Left forelimb (tissue), 1 donor: Measurements from ENCODE around the gene SECTM1.

Experiments
- DNase-seq: peaks from one replicate; pipeline ENCODE4 v3.0.0-alpha.2; 2018; ENCODE audit warnings: low spot score

The SECTM1 gene

GRCh38 chr17:82314727-82315605 is 18.6 kb downstream of the SECTM1 start:
- no peak for DNase-seq

DNA sequence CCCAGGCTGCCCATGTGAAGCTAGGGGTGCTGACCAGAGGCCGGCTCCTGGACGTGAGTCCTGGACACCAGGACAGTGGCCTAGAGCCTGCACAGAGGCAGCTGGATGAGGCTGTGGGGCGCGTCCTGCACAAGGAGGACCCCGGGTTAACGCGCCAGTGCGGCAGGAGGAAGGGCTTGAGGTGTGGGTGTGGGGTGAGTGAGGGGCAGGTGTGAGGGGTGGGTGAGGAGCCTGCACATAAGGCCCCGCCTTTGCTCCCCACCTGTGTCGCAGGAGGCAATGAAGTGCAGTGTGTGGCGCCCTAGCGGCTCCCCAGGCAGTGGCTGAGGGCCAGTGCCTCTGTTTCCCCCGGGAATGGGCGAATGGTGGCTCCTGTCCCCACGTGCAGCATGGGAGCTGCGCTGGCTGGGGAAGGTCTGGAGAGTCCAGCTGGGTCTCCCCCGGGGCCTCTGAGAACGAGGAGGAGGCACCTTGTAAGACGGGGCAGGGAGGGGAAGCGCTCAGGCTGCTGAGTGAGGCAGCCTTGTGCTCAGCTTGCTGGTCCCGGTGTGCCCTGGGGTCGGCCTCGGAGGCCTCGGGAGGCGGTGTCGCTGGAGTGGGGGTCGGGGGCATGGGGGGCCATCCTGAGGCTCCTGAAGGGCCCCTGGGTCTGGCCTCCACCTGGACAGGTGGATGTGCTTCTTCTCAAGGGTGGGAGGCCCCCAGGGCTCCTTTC is 19.4 kb downstream of the SECTM1 start:
- DNase-seq = no peak

- DNase-seq = no peak
These were observed 20.2 kb downstream of the SECTM1 start for GRCh38 chr17:82313195-82314011.

DNA sequence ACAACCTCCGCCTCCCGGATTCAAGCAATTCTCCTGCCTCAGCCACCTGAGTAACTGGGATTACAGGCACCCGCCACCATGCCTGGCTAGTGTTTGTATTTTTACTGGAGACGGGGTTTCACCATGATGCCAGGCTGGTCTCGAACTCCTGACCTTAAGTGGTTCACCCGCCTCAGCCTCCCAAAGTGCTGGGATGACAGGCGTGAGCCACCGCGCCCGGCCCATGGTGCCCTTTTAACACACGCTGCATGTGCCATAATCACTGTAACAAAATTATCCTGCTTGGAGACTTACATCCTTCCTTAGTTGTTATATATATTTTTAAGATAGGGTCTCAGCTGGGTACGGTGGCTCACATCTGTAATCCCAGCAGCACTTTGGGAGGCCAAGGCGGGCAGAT is 21.6 kb downstream of the SECTM1 start:
- DNase-seq = no peak

- DNase-seq = no peak
These were observed 22.7 kb downstream of the SECTM1 start for GRCh38 chr17:82310877-82311276.

GRCh38 chr17:82309656-82310570 is 23.7 kb downstream of the SECTM1 start:
- no peak for DNase-seq

DNA sequence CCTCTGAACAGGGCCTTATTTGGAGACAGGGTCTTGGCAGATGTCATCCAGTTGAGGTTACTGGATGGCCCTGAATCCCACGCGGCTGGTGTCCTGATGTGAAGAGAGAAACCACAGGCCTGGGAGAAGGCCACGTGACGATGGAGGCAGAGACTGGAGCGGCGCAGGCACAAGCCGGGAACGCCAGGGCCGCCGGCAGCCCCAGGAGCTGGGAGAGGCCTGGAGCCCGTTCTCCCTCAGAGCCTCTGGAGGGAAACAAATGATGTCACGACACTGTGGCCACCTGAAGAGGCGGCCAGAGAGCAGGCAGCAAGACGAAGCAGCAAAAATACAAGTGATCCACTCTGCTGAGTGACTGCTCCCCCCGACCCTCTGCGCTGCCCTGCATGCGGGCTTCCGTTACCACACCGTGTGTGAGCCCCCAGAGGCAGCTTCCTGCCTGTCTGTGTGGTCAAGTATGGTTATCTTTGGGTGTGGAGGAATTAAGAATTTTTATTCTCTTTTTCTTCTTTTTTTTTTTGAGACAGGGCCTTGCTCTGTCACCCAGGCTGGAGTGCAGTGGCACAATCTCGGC is 27.8 kb downstream of the SECTM1 start:
- no peak for DNase-seq

- no peak for DNase-seq
These were observed 28.5 kb downstream of the SECTM1 start for GRCh38 chr17:82304826-82305726.

- no peak for DNase-seq
These were observed 29.4 kb downstream of the SECTM1 start for GRCh38 chr17:82303944-82304808.

GRCh38 chr17:82302991-82303943 is 30.3 kb downstream of the SECTM1 start:
- DNase-seq = no peak

DNA sequence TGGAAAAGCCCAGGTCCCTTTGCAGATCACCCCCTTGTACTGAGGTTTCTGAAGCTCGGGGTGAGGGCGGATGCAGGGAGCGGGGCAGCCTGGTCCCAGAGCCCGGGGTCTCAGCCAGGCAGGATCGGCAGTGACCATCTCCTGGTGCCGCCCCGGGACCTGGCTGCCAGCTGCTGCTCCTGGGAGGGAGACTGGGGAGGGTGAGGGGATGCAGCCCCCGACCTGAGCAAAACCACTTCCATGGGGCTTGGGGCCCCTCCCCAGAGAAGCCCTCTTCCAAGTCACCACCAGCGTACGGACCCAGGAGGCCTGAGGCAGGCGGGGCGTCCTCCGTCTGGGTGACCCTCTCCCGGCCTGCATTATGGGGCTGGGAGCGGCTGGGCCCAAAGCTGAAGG is 31.0 kb downstream of the SECTM1 start:
- DNase-seq = no peak

DNA sequence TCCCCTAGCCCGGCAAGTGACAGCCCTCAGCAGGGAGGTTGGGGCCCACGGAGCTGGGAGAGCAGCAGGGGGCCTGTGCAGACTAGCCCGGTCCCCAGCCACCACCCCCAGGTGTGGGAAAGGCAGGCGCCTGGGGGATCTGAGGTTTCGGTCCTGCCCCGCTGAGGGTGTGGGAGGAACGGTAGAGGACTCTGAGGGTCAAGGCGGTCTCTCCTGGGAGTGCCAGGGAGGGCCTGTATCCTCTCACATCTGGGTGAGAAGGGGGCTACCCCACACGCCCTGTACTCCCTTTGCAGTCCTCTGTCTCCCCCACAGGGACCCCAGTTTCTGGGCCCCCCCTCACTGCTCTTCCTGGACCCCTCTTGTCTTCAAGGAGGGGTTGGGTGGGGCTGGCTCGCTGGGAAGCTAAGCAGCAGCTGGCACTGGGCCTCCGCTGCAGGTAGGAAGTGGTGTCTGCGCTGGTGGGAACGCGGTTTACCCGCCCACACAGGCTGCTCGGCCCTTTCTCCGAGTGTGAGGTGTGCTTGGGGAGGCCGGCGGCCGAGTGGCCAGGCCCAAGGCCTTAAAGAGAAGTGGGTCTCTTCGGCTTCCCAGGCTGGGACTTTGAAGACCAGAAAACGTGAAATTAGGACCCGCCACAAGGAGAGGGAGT is 31.5 kb downstream of the SECTM1 start:
- DNase-seq = no peak

GRCh38 chr17:82301300-82301915 is 32.2 kb downstream of the SECTM1 start:
- no peak for DNase-seq

DNA sequence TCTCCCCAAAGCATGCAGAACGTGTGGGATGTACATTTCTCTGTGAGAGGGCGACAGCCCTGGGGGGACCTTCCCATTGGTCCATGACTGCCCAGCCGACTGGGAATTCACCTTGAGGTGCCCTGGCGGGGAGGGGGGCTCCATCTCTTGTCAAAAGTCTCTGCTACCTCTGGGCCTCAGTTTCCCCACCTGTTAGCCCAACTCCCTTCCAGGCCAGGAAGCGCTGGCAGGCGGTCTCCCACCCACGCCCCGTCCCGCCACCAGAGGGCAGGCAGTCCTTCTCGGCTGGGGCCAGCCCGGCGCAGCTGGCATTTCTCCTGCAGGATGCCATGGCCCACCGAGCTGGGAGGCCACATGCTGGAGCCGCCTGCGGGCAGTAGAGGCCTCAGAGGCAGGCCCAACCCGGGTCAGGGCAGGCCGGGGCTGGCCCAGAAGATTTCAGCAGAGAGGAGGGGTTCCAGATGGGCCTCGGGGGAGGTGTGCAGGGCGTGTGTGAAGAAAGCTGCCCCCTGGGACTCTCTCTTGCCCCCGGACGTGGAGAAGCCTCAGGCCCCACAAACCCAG is 32.8 kb downstream of the SECTM1 start:
- DNase-seq = no peak

DNA sequence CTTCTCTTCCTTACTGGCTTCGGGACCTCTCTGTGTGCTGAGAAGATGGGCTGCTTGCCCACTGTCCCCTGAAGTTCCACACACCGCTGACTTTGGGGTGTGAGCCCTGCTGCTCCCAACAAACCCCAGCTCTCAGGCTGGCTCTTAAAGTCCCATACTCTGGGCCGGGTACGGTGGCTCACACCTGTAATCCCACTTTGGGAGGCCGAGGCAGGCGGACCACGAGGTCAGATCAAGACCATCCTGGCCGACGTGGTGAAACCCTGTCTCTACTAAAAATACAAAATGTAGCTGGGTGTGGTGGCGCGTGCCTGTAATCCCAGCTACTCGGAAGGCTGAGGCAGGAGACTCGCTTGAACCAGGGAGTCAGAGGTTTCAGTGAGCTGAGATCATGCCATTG is 33.3 kb downstream of the SECTM1 start:
- DNase-seq = no peak

- DNase-seq = no peak
These were observed 34.1 kb downstream of the SECTM1 start for GRCh38 chr17:82299452-82299851.
